SK-N-SH (cell line): ENCODE measurements around the gene HIRA. TPM values are rescaled to one million over a fixed set of nuclear protein-coding genes. Genes with fewer than 3 reads are reported as not detected.

ENCODE experiments used
- CTCF ChIA-PET: fragments of 300-600, 350-600 bp; formaldehyde crosslinking; extraction: SDS; loops from one replicate; lab custom pipeline; 2021; lab: Yijun Ruan, JAX
- POLR2A ChIA-PET: fragments of 350-600 bp; sonication (Branson Sonifier 250); formaldehyde crosslinking; extraction: SDS; loops from one replicate; lab custom pipeline; 2020; ENCODE audit warnings: antibody characterized with exemption, inconsistent platforms; lab: Yijun Ruan, JAX
- DNase-seq: peaks from one replicate; pipeline ENCODE4 v3.0.0; 2012
- H2AFZ ChIP-seq: fragments of 200-600 bp; sonication (generic); 2 replicates; pipeline ENCODE4 v1.8.1; 2016; ENCODE audit warnings: antibody characterized with exemption, mild to moderate bottlenecking, low read depth
- H3F3A ChIP-seq: fragments of 200-600 bp; sonication (generic); replicated peaks from 2 replicates; pipeline ENCODE3; 2016; ENCODE audit warnings: antibody characterized with exemption, mild to moderate bottlenecking; ENCODE audit not compliant: insufficient read depth
- H3K27ac ChIP-seq, 2 experiments: fragments of 200-500 bp in 1 of 2; fragments of 200-600 bp in 1 of 2; sonication (Bioruptor generic) in 1 of 2; sonication (generic), shearing (Covaris generic) in 1 of 2; 2 replicates each; pipeline versions ENCODE4 v1.5.1 to v1.6.1; 2014 to 2016; ENCODE audit warnings: low read depth in 2 of 2, inconsistent platforms in 1 of 2, low read length in 1 of 2, mild to moderate bottlenecking in 1 of 2, mixed read lengths in 1 of 2
- H3K27me3 ChIP-seq: fragments of 200-600 bp; sonication (generic), shearing (Covaris generic); 2 replicates; pipeline ENCODE4 v1.6.1; 2016; ENCODE audit warnings: mixed run types; ENCODE audit not compliant: insufficient read depth
- H3K36me3 ChIP-seq, 2 experiments: fragments of 200-500 bp in 1 of 2; fragments of 200-600 bp in 1 of 2; sonication (Bioruptor generic) in 1 of 2; sonication (generic) in 1 of 2; replicated peaks in 1 of 2; 2 replicates each; pipeline versions ENCODE3 to v1.5.1; 2014 to 2016; ENCODE audit warnings: low read length in 1 of 2, mild to moderate bottlenecking in 1 of 2; ENCODE audit not compliant: insufficient read depth in 2 of 2, control insufficient read depth in 1 of 2
- H3K4me1 ChIP-seq, 2 experiments: fragments of 200-500 bp in 1 of 2; fragments of 200-600 bp in 1 of 2; sonication (Bioruptor generic) in 1 of 2; sonication (generic), shearing (Covaris generic) in 1 of 2; 2 replicates each; pipeline versions ENCODE4 v1.5.1 to v1.6.1; 2014 to 2016; ENCODE audit warnings: low read depth in 1 of 2, low read length in 1 of 2, mixed run types in 1 of 2; ENCODE audit not compliant: insufficient read depth in 2 of 2, control insufficient read depth in 1 of 2
- H3K4me2 ChIP-seq: fragments of 200-600 bp; sonication (generic), shearing (Covaris generic); 2 replicates; pipeline ENCODE4 v1.6.1; 2017; ENCODE audit warnings: mixed run types
- H3K4me3 ChIP-seq, 2 experiments: fragments of 200-500 bp in 1 of 2; fragments of 200-600 bp in 1 of 2; sonication (Bioruptor generic) in 1 of 2; sonication (generic), shearing (Covaris generic) in 1 of 2; 2 replicates each; pipeline versions ENCODE4 v1.5.1 to v1.8.1; 2014 to 2016; ENCODE audit warnings: low read depth in 2 of 2, inconsistent platforms in 1 of 2, low read length in 1 of 2, mild to moderate bottlenecking in 1 of 2, mixed read lengths in 1 of 2, moderate library complexity in 1 of 2
- H3K79me2 ChIP-seq: fragments of 200-600 bp; sonication (generic); 2 replicates; pipeline ENCODE4 v1.8.1; 2017; ENCODE audit warnings: mild to moderate bottlenecking; ENCODE audit not compliant: insufficient read depth
- H3K9ac ChIP-seq: fragments of 200-600 bp; sonication (generic); 2 replicates; pipeline ENCODE4 v1.6.1; 2017; ENCODE audit warnings: mixed run types
- H3K9me2 ChIP-seq: fragments of 200-600 bp; sonication (generic); 2 replicates; pipeline ENCODE4 v1.6.1; 2017; ENCODE audit warnings: mixed run types
- H3K9me3 ChIP-seq: fragments of 200-600 bp; sonication (generic); 2 replicates; pipeline ENCODE4 v1.6.1; 2017; ENCODE audit warnings: mixed run types, mild to moderate bottlenecking, moderate library complexity
- H4K20me1 ChIP-seq: fragments of 200-600 bp; sonication (generic); 2 replicates; pipeline ENCODE4 v1.6.1; 2017; ENCODE audit warnings: mild to moderate bottlenecking, mixed run types; ENCODE audit not compliant: insufficient read depth
- CHD2 ChIP-seq: fragments of 150-350 bp; IDR thresholded peaks from 2 replicates; pipeline ENCODE4 v1.6.1; 2018; ENCODE audit warnings: low read length; ENCODE audit not compliant: partially characterized antibody
- EZH2phosphoT487 ChIP-seq: fragments of 200-600 bp; sonication (generic); IDR thresholded peaks from 2 replicates; pipeline ENCODE4 v1.6.1; 2017; ENCODE audit warnings: low read depth, mixed run types, mild to moderate bottlenecking, antibody characterized with exemption, moderate library complexity, borderline replicate concordance
- FOSL2 ChIP-seq: IDR thresholded peaks from 2 replicates; pipeline ENCODE4 v1.4.0; 2012; ENCODE audit warnings: low read depth, mild to moderate bottlenecking, moderate library complexity, borderline replicate concordance
- IRF3 ChIP-seq: fragments of 150-350 bp; IDR thresholded peaks from 2 replicates; pipeline ENCODE4 v1.6.1; 2016; ENCODE audit warnings: mild to moderate bottlenecking, low read depth, low read length
- RAD21 ChIP-seq: IDR thresholded peaks from 2 replicates; pipeline ENCODE4 v1.6.1; 2012; ENCODE audit warnings: mild to moderate bottlenecking, low read length
- SMC3 ChIP-seq: IDR thresholded peaks from 2 replicates; pipeline ENCODE4 v1.6.1; 2012; ENCODE audit warnings: low read depth, low read length, improper control_type of control experiment
- TAF1 ChIP-seq: IDR thresholded peaks from 2 replicates; pipeline ENCODE4 v1.6.1; 2012; ENCODE audit warnings: low read depth, mild to moderate bottlenecking, low read length, moderate library complexity, borderline replicate concordance
- TEAD4 ChIP-seq: IDR thresholded peaks from 2 replicates; pipeline ENCODE4 v1.4.0; 2012; ENCODE audit warnings: mild to moderate bottlenecking, borderline replicate concordance; ENCODE audit not compliant: insufficient read depth
- USF1 ChIP-seq: IDR thresholded peaks from 2 replicates; pipeline ENCODE4 v1.4.0; 2012; ENCODE audit warnings: low read depth, borderline replicate concordance
- WGBS: methylation state at CpG from one replicate; pipeline ENCODE4 v1.1.6; 2017; ENCODE audit warnings: low lambda C conversion rate; 5-methylcytosine and 5-hydroxymethylcytosine counted together
- polyA plus RNA-seq, 3 experiments: library from polyadenylated mRNA; depleted of rRNA; stranded (reverse); fragments of >200 nt; gene quantifications; 2 replicates each; pipeline ENCODE4 v1.2.3, GENCODE V29; 2012
- TF ChIP-seq, protein P1 (sequence below): fragments of 200-600 bp; sonication (generic); IDR thresholded peaks from 2 replicates; pipeline ENCODE4 v1.6.1; 2017; ENCODE audit warnings: antibody characterized with exemption, mild to moderate bottlenecking, moderate library complexity
- TF ChIP-seq, protein P2 (sequence below): IDR thresholded peaks from 2 replicates; pipeline ENCODE4; 2012

Gene HIRA
- polyA plus RNA-seq, 1 of the 3 experiments (the other 2 are of a cell fraction), result 21.0 TPM

- POLR2A ChIA-PET, result no interaction called here
- no peaks in the 10 kb centered on the region for H3K27me3 ChIP-seq
- CTCF ChIA-PET, result interaction anchor here (1.3 to 1.4 kb wide), 2 partner anchors 22 to 88 kb away, joined by 3 to 4 read pairs; no protein-coding TSS in a partner anchor
- H3K36me3 ChIP-seq, result peaks cover 36 to 85% of the 10 kb centered on the region in 2 experiments
- no peaks in the 10 kb centered on the region for H3K79me2 ChIP-seq
- no peak overlapping the region for H3K27ac ChIP-seq
- no peak for TF ChIP-seq SMC3
- no peak for TF ChIP-seq IRF3
- TF ChIP-seq RAD21, result no peak
- TF ChIP-seq, all 33 proteins: peak for 0
- no peak overlapping the region for H2AFZ ChIP-seq
- no peak overlapping the region for H3K4me3 ChIP-seq
- H3K9ac ChIP-seq, result no peak overlapping the region
- H4K20me1 ChIP-seq, result no peaks in the 10 kb centered on the region
- no peak overlapping the region for H3K4me2 ChIP-seq
- peaks cover 0 to 2% of the 10 kb centered on the region in 2 experiments; a peak in 1 of 4 replicates for H3K4me1 ChIP-seq
- H3K9me2 ChIP-seq, result no peaks in the 10 kb centered on the region
- H3K9me3 ChIP-seq, result no peaks in the 10 kb centered on the region
- DNase-seq, result no peak
- no peaks in the 10 kb centered on the region for H3F3A ChIP-seq
- 97% methylated on average over 6 of the region's 7 CpGs for WGBS
Observed at GRCh38 chr22:19387575-19387974, 44.0 kb downstream of the HIRA start.

DNA sequence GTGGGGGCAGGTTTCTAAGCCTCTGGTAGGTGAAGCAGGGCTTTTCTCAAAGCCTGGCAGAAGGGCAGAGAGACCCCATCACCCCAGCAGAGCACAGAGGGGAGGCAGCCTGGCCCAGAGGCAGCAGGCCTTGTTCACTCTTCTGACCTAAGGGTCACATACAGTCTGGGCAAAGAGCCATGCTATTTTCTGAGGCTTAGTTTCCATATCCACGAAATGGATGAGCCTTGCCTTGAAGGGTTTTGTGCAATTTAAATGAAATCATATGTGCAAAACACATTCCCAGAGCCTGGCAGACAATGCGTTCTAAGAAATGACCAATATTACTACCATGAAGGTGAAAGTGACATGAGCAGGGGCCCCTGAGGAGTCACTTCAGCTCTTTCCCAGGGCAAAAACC, 44.5 kb downstream of the HIRA start:
- Histone ChIP-seq H2AFZ (no peak overlapping the region), H3K27ac (no peak overlapping the region), H3F3A (no peaks in the 10 kb centered on the region), H3K9ac (no peak overlapping the region), H3K79me2 (no peaks in the 10 kb centered on the region), H3K9me2 (no peaks in the 10 kb centered on the region), H3K4me2 (no peak overlapping the region), H4K20me1 (no peaks in the 10 kb centered on the region), H3K4me3 (no peak overlapping the region), H3K9me3 (no peaks in the 10 kb centered on the region), H3K36me3 (peaks cover 36 to 85% of the 10 kb centered on the region in 2 experiments), H3K27me3 (no peaks in the 10 kb centered on the region), H3K4me1 (peaks cover 0 to 2% of the 10 kb centered on the region in 2 experiments; a peak in 1 of 4 replicates)
- ChIA-PET CTCF (interaction anchor here (1.3 to 1.4 kb wide), 2 partner anchors 22 to 87 kb away, joined by 3 to 4 read pairs; no protein-coding TSS in a partner anchor), POLR2A (no interaction called here)
- DNase-seq, result no peak
- WGBS, result 51% methylated on average over 2 of the region's 2 CpGs
- TF ChIP-seq, protein P1, sequence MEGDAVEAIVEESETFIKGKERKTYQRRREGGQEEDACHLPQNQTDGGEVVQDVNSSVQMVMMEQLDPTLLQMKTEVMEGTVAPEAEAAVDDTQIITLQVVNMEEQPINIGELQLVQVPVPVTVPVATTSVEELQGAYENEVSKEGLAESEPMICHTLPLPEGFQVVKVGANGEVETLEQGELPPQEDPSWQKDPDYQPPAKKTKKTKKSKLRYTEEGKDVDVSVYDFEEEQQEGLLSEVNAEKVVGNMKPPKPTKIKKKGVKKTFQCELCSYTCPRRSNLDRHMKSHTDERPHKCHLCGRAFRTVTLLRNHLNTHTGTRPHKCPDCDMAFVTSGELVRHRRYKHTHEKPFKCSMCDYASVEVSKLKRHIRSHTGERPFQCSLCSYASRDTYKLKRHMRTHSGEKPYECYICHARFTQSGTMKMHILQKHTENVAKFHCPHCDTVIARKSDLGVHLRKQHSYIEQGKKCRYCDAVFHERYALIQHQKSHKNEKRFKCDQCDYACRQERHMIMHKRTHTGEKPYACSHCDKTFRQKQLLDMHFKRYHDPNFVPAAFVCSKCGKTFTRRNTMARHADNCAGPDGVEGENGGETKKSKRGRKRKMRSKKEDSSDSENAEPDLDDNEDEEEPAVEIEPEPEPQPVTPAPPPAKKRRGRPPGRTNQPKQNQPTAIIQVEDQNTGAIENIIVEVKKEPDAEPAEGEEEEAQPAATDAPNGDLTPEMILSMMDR, result no peak
- TF ChIP-seq, all 33 proteins: peak for 0

GRCh38 chr22:19386248-19386647, 45.3 kb downstream of the HIRA start:
- Histone ChIP-seq H3K4me1 (peaks cover 0 to 2% of the 10 kb centered on the region in 2 experiments; a peak in 1 of 4 replicates), H2AFZ (no peak overlapping the region), H3K27me3 (no peaks in the 10 kb centered on the region), H3K27ac (no peak overlapping the region; a peak in 1 of 4 replicates), H3F3A (no peaks in the 10 kb centered on the region), H3K79me2 (no peaks in the 10 kb centered on the region), H3K4me3 (no peak overlapping the region), H4K20me1 (no peaks in the 10 kb centered on the region), H3K36me3 (peaks cover 40 to 89% of the 10 kb centered on the region in 2 experiments), H3K9ac (no peak overlapping the region), H3K9me2 (no peaks in the 10 kb centered on the region), H3K4me2 (no peak overlapping the region), H3K9me3 (no peaks in the 10 kb centered on the region)
- DNase-seq, result no peak
- CTCF ChIA-PET, result interaction anchor here (1.4 kb wide), 1 partner anchor 21 kb away, joined by 4 read pairs; no protein-coding TSS in a partner anchor
- WGBS, result 100% methylated on average over 2 of the region's 2 CpGs
- POLR2A ChIA-PET, result no interaction called here
- TF ChIP-seq TAF1 (no peak), USF1 (no peak), RAD21 (no peak), FOSL2 (no peak), IRF3 (no peak), TEAD4 (no peak), EZH2phosphoT487 (no peak), CHD2 (no peak)
- TF ChIP-seq, protein P2, sequence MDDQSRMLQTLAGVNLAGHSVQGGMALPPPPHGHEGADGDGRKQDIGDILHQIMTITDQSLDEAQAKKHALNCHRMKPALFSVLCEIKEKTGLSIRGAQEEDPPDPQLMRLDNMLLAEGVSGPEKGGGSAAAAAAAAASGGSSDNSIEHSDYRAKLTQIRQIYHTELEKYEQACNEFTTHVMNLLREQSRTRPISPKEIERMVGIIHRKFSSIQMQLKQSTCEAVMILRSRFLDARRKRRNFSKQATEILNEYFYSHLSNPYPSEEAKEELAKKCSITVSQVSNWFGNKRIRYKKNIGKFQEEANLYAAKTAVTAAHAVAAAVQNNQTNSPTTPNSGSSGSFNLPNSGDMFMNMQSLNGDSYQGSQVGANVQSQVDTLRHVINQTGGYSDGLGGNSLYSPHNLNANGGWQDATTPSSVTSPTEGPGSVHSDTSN, result no peak
